T-cell (primary cell): ENCODE results near the gene KCNK16. TPM values are rescaled to one million over a fixed set of nuclear protein-coding genes. Genes with fewer than 3 reads are reported as not detected.

ENCODE experiments used
- ATAC-seq, 4 experiments: fragments of 200-7000 bp in 3 of 4; fragments of 150-1000 bp in 1 of 4; cut with Tn5 transposase; replicated peaks in 1 of 4; 1 replicate in 3 of 4; 2 replicates in 1 of 4; pipeline ENCODE4 v1.10.0; 2021; ENCODE audit warnings: moderate library complexity in 3 of 4, mild to moderate bottlenecking in 2 of 4, moderate number of reproducible peaks in 1 of 4
- CTCF ChIA-PET, 2 donors: fragments of 300-600 bp; sonication (Branson Sonifier 250); formaldehyde crosslinking; loops; one replicate each; lab custom pipeline; 2022; ENCODE audit warnings: antibody characterized with exemption in 2 of 2; lab: Charles Lee
- POLR2A ChIA-PET, 2 donors: fragments of 300-600 bp; sonication (Branson Sonifier 250); formaldehyde crosslinking; loops; one replicate each; lab custom pipeline; 2022; ENCODE audit warnings: antibody characterized with exemption in 2 of 2; lab: Charles Lee
- DNase-seq, 35 experiments: peaks; one replicate each; pipeline versions ENCODE4 v3.0.0 to v3.0.0-alpha.2; 2013 to 2023
- H3K27ac ChIP-seq: one replicate; pipeline ENCODE4 v1.5.1; 2013; ENCODE audit warnings: low read length
- H3K27me3 ChIP-seq, 2 experiments: replicated peaks in 1 of 2; 1 replicate in 1 of 2; 2 replicates in 1 of 2; pipeline versions ENCODE4 v1.6.1 to v1.7.0; 2013; ENCODE audit warnings: low read length in 1 of 2, mixed read lengths in 1 of 2; ENCODE audit not compliant: control insufficient read depth in 2 of 2, insufficient read depth in 2 of 2; ENCODE audit errors: extremely low read depth in 1 of 2
- H3K36me3 ChIP-seq, 2 donors: 1 replicate in 1 of 2; 2 replicates in 1 of 2; pipeline versions ENCODE4 v1.6.1 to v1.7.0; 2013; ENCODE audit warnings: low read length in 1 of 2; ENCODE audit not compliant: control insufficient read depth in 2 of 2, insufficient read depth in 1 of 2; ENCODE audit errors: extremely low read depth in 1 of 2
- H3K4me1 ChIP-seq, 2 experiments: 1 replicate in 1 of 2; 2 replicates in 1 of 2; pipeline versions ENCODE4 v1.6.1 to v1.7.0; 2013; ENCODE audit warnings: low read length in 2 of 2, mixed read lengths in 1 of 2; ENCODE audit not compliant: insufficient read depth in 2 of 2, control insufficient read depth in 1 of 2; ENCODE audit errors: extremely low read depth in 1 of 2
- H3K4me3 ChIP-seq, 2 donors: 1 replicate in 1 of 2; 2 replicates in 1 of 2; pipeline versions ENCODE4 v1.5.1 to v1.7.0; 2013; ENCODE audit warnings: mild to moderate bottlenecking in 2 of 2, low read length in 1 of 2, moderate library complexity in 1 of 2; ENCODE audit not compliant: control insufficient read depth in 1 of 2; ENCODE audit errors: extremely low read depth in 1 of 2
- H3K9me3 ChIP-seq: 2 replicates; pipeline ENCODE4 v1.7.0; 2013
- H3K27ac Mint-ChIP-seq, 2 donors: one replicate each; pipeline ENCODE4 v1.8.0; 2020 to 2021; ENCODE audit warnings: mild to moderate bottlenecking in 2 of 2, mixed read lengths in 2 of 2
- H3K27me3 Mint-ChIP-seq, 2 donors: one replicate each; pipeline ENCODE4 v1.8.0; 2021 to 2022; ENCODE audit warnings: mixed read lengths in 2 of 2
- H3K36me3 Mint-ChIP-seq: one replicate; pipeline ENCODE4 v1.8.0; 2021; ENCODE audit warnings: mixed read lengths
- H3K4me1 Mint-ChIP-seq, 3 donors: one replicate each; pipeline ENCODE4 v1.8.0; 2020 to 2022; ENCODE audit warnings: mixed read lengths in 3 of 3, mild to moderate bottlenecking in 1 of 3
- H3K4me3 Mint-ChIP-seq, 3 donors: one replicate each; pipeline ENCODE4 v1.8.0; 2020 to 2022; ENCODE audit warnings: mild to moderate bottlenecking in 3 of 3, mixed read lengths in 3 of 3, moderate library complexity in 3 of 3
- H3K9me3 Mint-ChIP-seq, 3 donors: one replicate each; pipeline ENCODE4 v1.8.0; 2020 to 2022; ENCODE audit warnings: mixed read lengths in 3 of 3
- WGBS: methylation state at CpG from one replicate; pipeline ENCODE4 v1.1.5; 2013; ENCODE audit warnings: missing lambda C conversion rate; ENCODE audit not compliant: insufficient coverage; 5-methylcytosine and 5-hydroxymethylcytosine counted together
- total RNA-seq, 35 experiments: library from RNA in 6 of 35; stranded (reverse) in 6 of 35; fragments of 120-200 nt in 1 of 35; gene quantifications; one replicate each; pipeline versions ENCODE4 v1.2.1 to v1.2.4 and lab custom pipeline; 2013 to 2026

The KCNK16 gene
- total RNA-seq, 5 donors from 2014 or later (not counting 1 experiment from before 2014, with no cell fraction given): not detected

DNA sequence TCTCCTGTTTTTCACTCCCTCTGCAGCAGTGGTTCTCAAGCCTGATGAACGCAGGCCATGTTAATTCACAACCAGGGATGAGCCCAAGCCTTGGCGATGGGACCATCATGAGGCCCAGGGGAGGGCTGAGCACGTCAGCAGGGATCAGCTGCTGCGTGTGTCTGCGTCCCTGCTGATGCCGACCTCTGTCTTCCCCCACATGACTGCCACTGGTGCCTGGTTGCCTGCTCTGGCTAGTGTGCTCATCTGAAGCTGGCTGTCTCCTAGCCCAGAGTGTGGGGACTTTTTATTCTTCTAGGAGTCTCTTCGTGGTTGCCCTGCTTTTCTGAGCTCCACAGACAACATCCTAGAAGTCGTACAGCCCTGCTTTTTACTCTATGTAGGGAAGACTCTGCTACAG, 40.8 kb upstream of the KCNK16 start:
- Histone ChIP-seq H3K4me1 (peaks cover 0 to 5% of the 10 kb centered on the region in 2 experiments), H3K27me3 (peaks cover 0 to 28% of the 10 kb centered on the region in 2 experiments), H3K4me3 (no peak overlapping the region), H3K36me3 (no peaks in the 10 kb centered on the region), H3K27ac (no peak overlapping the region), H3K9me3 (no peaks in the 10 kb centered on the region)
- Mint-ChIP-seq H3K27me3 (peaks cover 0 to 11% of the 10 kb centered on the region in 2 donors), H3K36me3 (no peaks in the 10 kb centered on the region), H3K4me3 (no peak overlapping the region), H3K27ac (no peak overlapping the region), H3K4me1 (peaks cover 0 to 3% (median 2%) of the 10 kb centered on the region in 3 donors), H3K9me3 (no peaks in the 10 kb centered on the region)
- CTCF ChIA-PET: no interaction called here
- POLR2A ChIA-PET: no interaction called here
- DNase-seq (no peak), ATAC-seq (no peak)
- WGBS: 93% methylated on average over 6 of the region's 8 CpGs

- no peaks in the 10 kb centered on the region for H3K9me3 Mint-ChIP-seq
- WGBS: 64% methylated on average over 2 of the region's 3 CpGs
- no peaks in the 10 kb centered on the region for H3K36me3 Mint-ChIP-seq
- peaks cover 0 to 11% of the 10 kb centered on the region in 2 donors for H3K27me3 Mint-ChIP-seq
- no peak overlapping the region for H3K4me3 ChIP-seq
- no peak overlapping the region for H3K27ac ChIP-seq
- ATAC-seq: no peak
- DNase-seq: no peak
- no peak overlapping the region for H3K27ac Mint-ChIP-seq
- no peaks in the 10 kb centered on the region for H3K36me3 ChIP-seq
- peaks cover 0 to 5% of the 10 kb centered on the region in 2 experiments for H3K4me1 ChIP-seq
- peaks cover 0 to 3% (median 2%) of the 10 kb centered on the region in 3 donors for H3K4me1 Mint-ChIP-seq
- CTCF ChIA-PET: interaction anchor here (1.0 to 1.4 kb wide), 3 partner anchors 8 to 1666 kb away, joined by 3 read pairs; no protein-coding TSS in a partner anchor
- POLR2A ChIA-PET: no interaction called here
- H3K4me3 Mint-ChIP-seq: no peak overlapping the region
- H3K27me3 ChIP-seq: peaks cover 0 to 28% of the 10 kb centered on the region in 2 experiments
- no peaks in the 10 kb centered on the region for H3K9me3 ChIP-seq
Observed at GRCh38 chr6:39362487-39362865, 40.0 kb upstream of the KCNK16 start.

GRCh38 chr6:39361657-39362486, 39.4 kb upstream of the KCNK16 start:
- H3K27ac Mint-ChIP-seq: no peak overlapping the region
- ATAC-seq (peak in 3 of 4 experiments; percentile 31 to 61 (median 43)), DNase-seq (peak in 28 of 35 experiments; percentile 2 to 54 (median 22))
- CTCF ChIA-PET: interaction anchor here (1.0 to 1.4 kb wide), 3 partner anchors 9 to 1666 kb away, joined by 3 read pairs; no protein-coding TSS in a partner anchor
- 35% methylated on average over 19 of the region's 21 CpGs for WGBS
- no peak overlapping the region for H3K4me3 Mint-ChIP-seq
- H3K4me1 Mint-ChIP-seq: peaks cover 0 to 3% (median 2%) of the 10 kb centered on the region in 3 donors
- no peak overlapping the region for H3K4me3 ChIP-seq
- H3K4me1 ChIP-seq: peaks cover 0 to 5% of the 10 kb centered on the region in 2 experiments
- peaks cover 0 to 13% of the 10 kb centered on the region in 2 donors for H3K27me3 Mint-ChIP-seq
- peaks cover 0 to 25% of the 10 kb centered on the region in 2 experiments for H3K27me3 ChIP-seq
- POLR2A ChIA-PET: interaction anchor here in 1 of 2 donors (0.5 kb wide), 1 partner anchor 10 kb away, joined by 3 read pairs; no protein-coding TSS in a partner anchor
- no peaks in the 10 kb centered on the region for H3K36me3 Mint-ChIP-seq
- H3K36me3 ChIP-seq: no peaks in the 10 kb centered on the region
- no peak overlapping the region for H3K27ac ChIP-seq
- H3K9me3 ChIP-seq: no peaks in the 10 kb centered on the region
- H3K9me3 Mint-ChIP-seq: no peaks in the 10 kb centered on the region

- Histone ChIP-seq H3K36me3 (no peaks in the 10 kb centered on the region), H3K4me3 (no peak overlapping the region), H3K4me1 (peaks cover 0 to 5% of the 10 kb centered on the region in 2 experiments), H3K27me3 (peaks cover 0 to 24% of the 10 kb centered on the region in 2 experiments), H3K27ac (no peak overlapping the region), H3K9me3 (no peaks in the 10 kb centered on the region)
- 87% methylated on average over 7 of the region's 9 CpGs for WGBS
- CTCF ChIA-PET: interaction anchor here in 1 of 2 donors (1.1 kb wide), 1 partner anchor 19 kb away, joined by 3 read pairs; no protein-coding TSS in a partner anchor
- H3K9me3 Mint-ChIP-seq: no peaks in the 10 kb centered on the region
- POLR2A ChIA-PET: no interaction called here
- DNase-seq: no peak
- no peak overlapping the region for H3K4me3 Mint-ChIP-seq
- H3K27ac Mint-ChIP-seq: no peak overlapping the region
- H3K36me3 Mint-ChIP-seq: no peaks in the 10 kb centered on the region
- ATAC-seq: no peak
- H3K27me3 Mint-ChIP-seq: peaks cover 0 to 13% of the 10 kb centered on the region in 2 donors
- H3K4me1 Mint-ChIP-seq: peaks cover 0 to 3% (median 2%) of the 10 kb centered on the region in 3 donors
Observed at GRCh38 chr6:39360378-39360777, 37.9 kb upstream of the KCNK16 start.

DNA sequence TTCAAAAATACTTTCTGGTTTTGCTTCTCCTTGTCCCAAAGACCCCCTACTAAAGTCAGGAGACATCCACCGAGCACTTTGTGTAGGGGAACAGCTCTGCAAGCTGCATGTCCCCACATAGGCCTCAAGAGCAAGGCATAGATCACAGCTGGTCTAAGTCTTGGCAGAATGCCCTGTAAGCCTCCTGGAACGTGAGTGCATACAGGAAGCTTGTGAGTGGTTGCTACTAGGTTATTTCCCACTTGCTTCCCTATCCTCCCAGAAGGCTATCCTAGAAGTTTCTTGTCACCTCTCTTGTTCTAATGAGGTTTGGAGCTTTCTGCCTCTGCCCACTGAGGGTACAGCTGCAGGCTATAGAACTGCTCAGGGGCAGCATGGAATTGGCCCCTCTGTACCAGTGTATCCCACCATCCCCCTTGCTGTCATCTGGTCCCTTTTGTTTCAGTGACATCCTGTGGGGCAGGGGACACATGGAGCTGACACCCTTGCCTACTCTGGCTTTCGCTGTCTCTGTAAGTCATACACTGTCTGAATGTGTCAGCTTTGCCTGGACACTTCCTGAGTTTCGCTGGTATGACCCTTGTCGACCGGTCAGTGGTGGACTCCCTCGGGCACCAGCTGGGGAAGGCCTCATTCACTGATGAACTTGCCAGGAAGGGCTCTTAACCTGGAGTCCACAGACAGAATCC, 35.6 kb upstream of the KCNK16 start:
- no peak overlapping the region for H3K4me3 Mint-ChIP-seq
- Histone ChIP-seq H3K9me3 (no peaks in the 10 kb centered on the region), H3K36me3 (no peaks in the 10 kb centered on the region), H3K27me3 (peaks cover 0 to 22% of the 10 kb centered on the region in 2 experiments), H3K27ac (no peak overlapping the region), H3K4me3 (no peak overlapping the region), H3K4me1 (peaks cover 0 to 5% of the 10 kb centered on the region in 2 experiments)
- H3K27ac Mint-ChIP-seq: no peak overlapping the region
- H3K36me3 Mint-ChIP-seq: no peaks in the 10 kb centered on the region
- H3K4me1 Mint-ChIP-seq: peaks cover 0 to 3% (median 2%) of the 10 kb centered on the region in 3 donors
- peaks cover 0 to 11% of the 10 kb centered on the region in 2 donors for H3K27me3 Mint-ChIP-seq
- H3K9me3 Mint-ChIP-seq: no peaks in the 10 kb centered on the region
- DNase-seq: no peak
- ATAC-seq: no peak
- ChIA-PET POLR2A (interaction anchor here in 1 of 2 donors (0.7 kb wide), 1 partner anchor 1522 kb away, joined by 9 read pairs; no protein-coding TSS in a partner anchor), CTCF (interaction anchor here in 1 of 2 donors (0.7 kb wide), 2 partner anchors 404 to 1622 kb away, joined by 3 to 4 read pairs; no protein-coding TSS in a partner anchor)
- 85% methylated on average over 4 of the region's 7 CpGs for WGBS
